ENCODE results near the gene MAPK1. TPM values are rescaled to one million over a fixed set of nuclear protein-coding genes. Genes with fewer than 3 reads are reported as not detected.

MAPK1 gene
- total RNA-seq, 1 experiment from 2014 or later: 90.3 TPM

GRCh38 chr22:21731503-21731902, 135.9 kb downstream of the MAPK1 start:
- no peak overlapping the region for H3K4me3 Mint-ChIP-seq
- DNase-seq: no peak
- Histone ChIP-seq H4K5ac (ENCODE audit: insufficient read length, low read depth, low read length) (no peak overlapping the region), H3K23ac (ENCODE audit: insufficient read length, low read depth, low read length) (no peak overlapping the region), H3K18ac (ENCODE audit: insufficient read length, low read depth, low read length) (no peak overlapping the region), H3T11ph (ENCODE audit: low read length) (no peak overlapping the region), H3K79me2 (ENCODE audit: insufficient read depth, low read length) (no peaks in the 10 kb centered on the region), H3K27ac (ENCODE audit: insufficient read length, low read depth, low read length) (no peak overlapping the region), H3K4me1 (ENCODE audit: insufficient read depth, low read length) (no peaks in the 10 kb centered on the region), H3K27me3 (ENCODE audit: insufficient read depth, low read length) (no peaks in the 10 kb centered on the region; the same call in 1 of the 2 replicates), H3K23me2 (ENCODE audit: insufficient read length, low read depth, low read length, poor library complexity, severe bottlenecking) (peaks cover 8% of the 10 kb centered on the region), H2AK5ac (ENCODE audit: insufficient read length, low read length) (no peak overlapping the region), H3K4me2 (ENCODE audit: insufficient read depth, insufficient read length, low read length) (no peak overlapping the region), H3K56ac (ENCODE audit: insufficient read length, low read depth, low read length) (no peak overlapping the region), H4K20me1 (ENCODE audit: control insufficient read depth, insufficient read depth, insufficient read length) (no peaks in the 10 kb centered on the region), H2BK15ac (ENCODE audit: low read depth, low read length) (no peak overlapping the region), H2BK20ac (ENCODE audit: low read depth, low read length, poor library complexity, severe bottlenecking) (no peak overlapping the region), H3K9ac (ENCODE audit: extremely low read depth, insufficient read length, low read length) (no peak overlapping the region), H2BK12ac (ENCODE audit: insufficient read length, low read depth, low read length) (no peak overlapping the region), H4K91ac (ENCODE audit: insufficient read length, low read depth, low read length) (no peak overlapping the region), H3K4ac (ENCODE audit: low read depth, low read length) (no peak overlapping the region), H3K14ac (ENCODE audit: insufficient read depth, low read length) (no peak overlapping the region; the same call in 1 of the 2 replicates), H4K8ac (replicated peaks; ENCODE audit: insufficient read length, low read depth, low read length) (no peak overlapping the region), H3K79me1 (ENCODE audit: insufficient read depth, low read depth, low read length, poor library complexity, severe bottlenecking) (no peaks in the 10 kb centered on the region), H2AFZ (ENCODE audit: low read length) (no peak overlapping the region), H3K9me3 (ENCODE audit: control insufficient read depth, low read depth, low read length) (no peaks in the 10 kb centered on the region), H2BK5ac (ENCODE audit: insufficient read length, low read length) (no peak overlapping the region), H2BK120ac (ENCODE audit: low read depth, low read length, poor library complexity, severe bottlenecking) (no peak overlapping the region)
- no peaks in the 10 kb centered on the region; a peak in 1 of 5 replicates for H3K9me3 Mint-ChIP-seq
- no CpG with 5 or more reads among the region's 5 CpGs for WGBS (ENCODE audit: extremely low coverage, insufficient read length, low lambda C conversion rate)
- peaks cover 0 to 4% (median 0%) of the 10 kb centered on the region in 3 experiments; a peak in 3 of 7 replicates for H3K36me3 Mint-ChIP-seq (ENCODE audit: insufficient read depth in 1 of 3, low read depth in 3 of 3)
- peaks cover 18 to 20% of the 10 kb centered on the region in 2 experiments for H3K4me1 Mint-ChIP-seq
- no peak for TF ChIP-seq CTCF (conservative IDR thresholded peaks at IDR 0.05)
- H3K27me3 Mint-ChIP-seq (ENCODE audit: low read depth): peaks cover 12% of the 10 kb centered on the region
- peak overlapping the region in 1 of 3 experiments; percentile 39; a peak in 1 of 7 replicates for H3K27ac Mint-ChIP-seq

Measured in H9 (cell line).